GF-D8 (cell line): ENCODE measurements around the gene VPS13A.
"Not testable (repeated sequence)": the region's sequence is repeated elsewhere in the genome, so short reads cannot be mapped to it uniquely, and the experiment has no call there.

ENCODE experiments used
- DNase-seq: peaks from one replicate; lab custom pipeline; 2025; lab: John Stamatoyannopoulos, UW

VPS13A gene

DNA sequence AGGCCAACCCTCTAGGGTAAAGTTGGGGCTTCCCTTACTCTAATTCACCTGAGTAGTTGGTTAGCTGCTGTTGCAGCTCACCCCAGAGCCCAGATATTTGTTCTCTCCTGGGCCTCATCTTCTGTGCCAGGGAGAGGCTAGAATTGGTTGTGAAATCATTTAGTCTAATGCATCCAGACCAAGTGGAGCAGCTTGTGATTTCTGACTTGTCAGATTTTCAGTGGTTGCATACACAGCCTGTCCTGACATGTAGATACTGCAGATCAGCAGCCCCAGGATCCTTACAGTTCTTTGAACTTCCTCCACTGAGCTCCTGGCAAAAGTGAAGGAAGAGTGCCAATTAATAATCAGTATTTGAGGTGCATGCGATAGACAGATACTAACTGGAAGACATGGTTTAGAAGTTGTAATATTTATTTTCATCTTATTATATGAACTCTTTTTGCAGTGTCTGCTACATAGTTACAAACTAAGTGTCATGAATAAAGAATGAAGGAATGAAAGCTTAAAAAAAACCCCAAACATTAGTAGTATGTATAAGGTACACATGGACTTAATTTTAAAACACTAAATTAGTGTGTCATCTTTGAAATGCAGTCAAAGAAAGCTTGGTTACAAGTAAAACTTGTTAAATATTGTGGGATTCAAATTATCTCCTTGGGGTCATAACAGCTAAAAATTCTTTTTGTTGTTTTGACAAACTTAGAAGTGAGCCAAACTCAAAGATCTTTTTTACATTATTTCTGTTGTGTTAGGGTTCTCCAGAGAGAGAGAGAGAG lies 128.5 kb downstream of the VPS13A start:
- DNase-seq: no peak

DNA sequence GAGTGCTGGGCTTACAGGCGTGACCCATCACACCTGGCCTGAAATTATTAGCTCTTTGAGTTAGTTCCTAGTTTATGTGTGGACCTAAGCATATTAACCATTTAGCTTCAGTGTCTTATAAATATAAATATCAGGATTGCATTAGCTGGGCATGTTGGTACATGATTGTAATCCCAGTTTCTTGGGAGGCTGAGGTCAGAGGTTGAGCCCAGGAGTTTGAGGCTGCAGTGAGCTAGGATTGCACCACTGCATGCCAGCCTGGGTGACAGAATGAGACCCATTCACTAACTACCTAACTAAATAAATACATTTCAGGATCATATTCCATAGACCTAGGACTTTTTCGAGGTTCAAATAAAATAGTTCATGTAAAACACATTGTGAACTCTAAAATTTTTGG lies 129.8 kb downstream of the VPS13A start:
- no peak for DNase-seq

DNA sequence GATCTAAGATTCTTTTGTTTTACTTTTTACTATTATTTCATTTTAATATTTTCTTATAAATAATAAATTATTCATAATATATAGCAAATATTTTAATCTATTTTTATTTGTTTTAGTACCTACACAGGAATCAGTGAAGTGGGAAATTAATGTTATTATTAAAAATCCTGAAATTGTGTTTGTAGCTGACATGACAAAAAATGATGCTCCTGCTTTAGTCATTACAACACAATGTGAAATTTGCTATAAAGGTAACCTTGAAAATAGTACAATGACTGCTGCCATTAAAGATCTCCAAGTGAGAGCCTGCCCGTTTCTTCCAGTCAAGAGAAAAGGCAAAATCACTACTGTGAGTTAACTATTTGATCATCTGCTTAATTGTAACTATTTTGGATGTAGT lies 138.7 kb downstream of the VPS13A start:
- no peak for DNase-seq

DNA sequence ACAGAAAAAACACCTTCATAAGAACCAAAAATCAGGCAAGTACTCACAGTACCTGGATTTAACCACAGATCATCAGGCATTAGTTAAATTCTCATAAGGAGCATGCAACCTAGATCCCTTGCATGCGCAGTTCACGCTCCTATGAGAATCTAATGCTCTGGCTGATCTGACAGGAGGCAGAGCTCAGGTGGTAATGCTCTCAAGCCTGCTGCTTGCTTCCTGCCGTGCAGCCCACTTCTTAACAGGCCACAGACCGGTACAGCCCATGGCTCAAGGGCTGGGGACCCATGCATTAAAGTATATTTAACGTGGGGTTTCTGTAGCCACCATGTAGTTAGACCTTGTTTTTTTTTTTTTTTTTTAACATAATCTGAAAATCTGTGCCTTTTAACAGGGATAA lies 147.7 kb downstream of the VPS13A start:
- no peak for DNase-seq

DNA sequence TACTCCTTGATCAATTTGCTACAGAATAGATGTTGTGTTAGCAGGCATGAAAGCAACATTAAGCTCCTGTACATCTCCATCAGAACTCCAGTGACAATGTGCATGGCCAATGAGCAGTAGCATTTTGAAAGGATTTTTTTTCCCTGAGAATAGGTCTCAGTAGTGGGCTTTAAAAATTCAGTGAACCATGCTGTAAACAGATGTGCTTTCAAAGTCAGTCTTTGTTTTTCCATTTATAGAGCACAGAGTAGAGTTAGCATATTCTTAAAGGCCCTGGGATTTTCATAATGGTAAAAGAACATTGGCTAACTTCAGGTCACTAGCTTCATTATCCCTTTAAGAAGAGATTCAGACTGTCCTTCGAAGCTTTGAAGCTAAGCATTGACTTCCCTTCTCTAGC lies 150.8 kb downstream of the VPS13A start:
- no peak for DNase-seq

DNA sequence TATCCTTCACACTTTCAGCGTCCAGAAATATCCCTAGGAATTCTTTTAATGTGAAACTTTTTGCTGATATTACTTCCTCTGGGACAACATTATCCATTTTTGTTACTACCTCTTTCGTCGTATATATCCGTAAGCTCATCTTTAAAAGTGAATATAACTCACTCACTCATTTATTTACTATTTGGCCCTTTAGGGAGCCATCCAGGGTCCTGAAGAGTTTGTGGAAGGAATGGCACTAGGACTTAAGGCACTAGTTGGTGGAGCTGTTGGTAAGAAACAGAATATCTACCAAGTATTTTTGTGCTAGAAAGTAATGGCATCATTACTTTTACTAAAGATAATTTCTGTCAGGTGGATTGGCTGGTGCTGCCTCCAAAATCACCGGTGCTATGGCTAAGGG lies 192.7 kb downstream of the VPS13A start:
- DNase-seq: no peak

DNA sequence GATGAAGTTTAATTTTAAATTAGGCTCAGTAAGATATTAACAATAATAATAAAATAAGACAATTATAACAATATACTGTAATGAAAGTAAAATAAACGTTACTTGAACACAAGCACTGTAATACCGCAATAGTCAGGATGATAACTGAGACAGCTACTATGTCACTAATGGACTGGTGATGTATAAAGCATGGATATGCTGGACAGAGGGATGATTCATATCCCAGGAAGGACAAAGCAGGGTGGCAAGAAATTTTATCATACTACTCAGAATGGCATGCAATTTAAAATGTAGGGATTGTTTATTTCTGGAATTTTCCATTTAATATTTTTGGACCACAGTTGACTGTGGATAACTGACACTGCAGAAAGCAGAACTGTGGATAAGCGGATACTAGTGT lies 196.9 kb downstream of the VPS13A start:
- DNase-seq: no peak

DNA sequence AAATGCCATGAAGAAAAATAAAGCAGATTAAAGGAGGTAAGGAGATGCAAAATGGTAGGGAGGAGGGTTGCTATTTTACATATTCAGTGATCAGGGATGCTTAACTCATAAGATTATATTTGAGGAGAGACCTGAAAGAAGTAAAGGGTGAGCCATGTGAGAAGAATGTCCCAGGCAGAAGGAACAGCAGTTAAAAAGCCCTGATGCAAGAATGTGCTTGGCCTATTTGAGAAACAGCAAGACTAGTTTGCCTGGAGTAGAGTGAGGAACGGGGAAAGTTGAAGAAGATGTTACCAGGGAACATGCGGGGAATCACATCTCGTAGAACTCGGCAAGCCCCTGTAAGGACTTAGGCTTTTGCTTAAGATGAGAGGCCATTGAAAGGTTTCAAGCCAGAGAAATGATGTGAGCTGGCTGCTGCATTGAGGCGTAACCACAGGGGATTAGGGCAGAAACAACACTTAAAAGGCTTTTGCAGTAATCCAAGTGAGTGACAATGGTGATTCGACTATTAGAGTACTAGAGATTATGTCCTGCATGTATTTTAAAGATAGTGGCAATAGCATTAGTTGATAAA lies 198.7 kb downstream of the VPS13A start:
- no peak for DNase-seq

DNA sequence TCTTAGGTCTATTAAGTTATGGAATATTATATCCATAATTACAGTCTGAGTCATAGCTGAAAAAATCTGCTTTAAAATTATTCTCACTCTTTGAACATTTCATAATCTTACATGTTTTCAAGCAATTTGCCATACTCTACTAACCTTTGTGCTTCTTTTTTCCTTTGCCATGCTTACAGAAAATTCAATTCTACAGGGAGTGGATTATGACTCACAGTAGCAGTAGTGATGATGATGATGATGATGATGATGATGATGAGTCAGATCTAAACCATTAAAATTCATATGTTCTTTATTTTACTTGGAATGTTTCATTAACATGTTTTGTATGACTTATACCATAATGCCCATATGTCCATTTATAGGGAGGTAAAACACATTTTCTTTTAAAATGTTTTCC lies 207.1 kb downstream of the VPS13A start:
- DNase-seq: no peak

DNA sequence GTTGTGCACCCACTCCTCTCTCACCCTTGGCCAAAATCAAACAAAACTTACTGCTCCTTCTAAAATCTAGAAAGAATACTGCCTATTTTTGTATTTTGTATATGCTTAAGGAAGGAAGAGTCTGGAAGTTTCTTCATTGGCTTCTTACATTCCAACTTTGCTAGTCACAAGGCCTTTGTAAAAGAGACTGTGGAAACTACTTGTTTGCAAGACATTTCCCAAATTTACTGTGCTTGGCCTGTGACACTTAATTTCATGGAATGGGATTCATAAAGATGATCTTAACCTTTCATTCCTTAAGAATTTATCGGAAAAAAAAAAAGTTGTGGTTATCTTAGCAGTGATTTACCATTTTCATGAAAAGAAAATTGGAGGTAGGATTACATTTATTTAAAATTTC lies 208.9 kb downstream of the VPS13A start:
- no peak for DNase-seq

DNA sequence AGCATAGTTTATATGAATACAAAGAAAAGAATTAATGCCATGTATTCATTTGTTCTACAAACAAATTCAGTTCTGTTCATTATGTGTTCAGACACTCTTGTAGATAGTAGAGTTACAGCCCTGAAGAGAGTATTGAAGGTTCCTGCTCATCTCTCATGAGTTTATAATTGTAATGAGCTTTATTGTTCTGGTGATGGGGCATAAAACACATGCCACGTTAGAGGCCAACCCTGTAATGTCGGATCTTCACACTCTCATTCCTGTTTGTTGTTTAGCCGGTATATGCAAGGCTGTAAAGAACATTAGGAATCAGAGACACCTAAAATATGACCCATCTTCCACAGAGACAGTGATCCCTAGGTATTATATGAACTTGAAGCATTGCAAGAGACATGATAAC lies 214.5 kb downstream of the VPS13A start:
- DNase-seq: no peak

DNA sequence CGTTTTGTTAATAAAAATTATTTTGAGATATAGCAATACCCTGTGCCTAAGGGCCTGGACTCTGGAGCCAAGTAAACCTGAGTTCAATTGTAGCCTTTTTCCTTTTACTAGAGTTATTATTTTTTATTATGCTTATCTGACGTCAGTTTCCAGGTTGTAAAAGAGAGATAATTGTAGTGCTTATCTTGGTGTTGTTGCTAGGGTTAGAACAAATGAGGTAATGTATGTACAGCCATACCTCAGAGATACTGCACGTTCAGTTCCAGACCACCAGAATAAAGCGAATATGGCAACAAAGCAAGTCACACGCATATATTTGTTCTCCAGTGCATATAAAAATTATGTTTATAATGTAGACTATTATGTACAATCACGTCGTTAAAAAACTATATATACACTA lies 215.0 kb downstream of the VPS13A start:
- no peak for DNase-seq

DNA sequence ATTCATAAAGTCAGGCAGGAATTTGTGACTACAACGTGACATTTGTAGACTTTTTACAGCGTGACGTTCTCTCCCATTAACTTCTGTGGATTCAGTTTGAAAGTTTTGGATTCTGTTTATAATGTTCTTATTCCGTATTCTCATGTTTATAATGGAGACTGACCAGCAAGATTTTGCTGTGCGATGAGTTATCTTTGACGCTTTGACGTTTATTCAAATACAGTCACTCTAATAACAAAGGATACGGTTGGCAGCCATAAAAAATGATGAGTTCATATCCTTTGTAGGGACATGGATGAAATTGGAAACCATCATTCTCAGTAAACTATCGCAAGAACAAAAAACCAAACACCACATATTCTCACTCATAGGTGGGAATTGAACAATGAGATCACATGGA lies 221.2 kb downstream of the VPS13A start:
- not testable (repeated sequence) for DNase-seq

DNA sequence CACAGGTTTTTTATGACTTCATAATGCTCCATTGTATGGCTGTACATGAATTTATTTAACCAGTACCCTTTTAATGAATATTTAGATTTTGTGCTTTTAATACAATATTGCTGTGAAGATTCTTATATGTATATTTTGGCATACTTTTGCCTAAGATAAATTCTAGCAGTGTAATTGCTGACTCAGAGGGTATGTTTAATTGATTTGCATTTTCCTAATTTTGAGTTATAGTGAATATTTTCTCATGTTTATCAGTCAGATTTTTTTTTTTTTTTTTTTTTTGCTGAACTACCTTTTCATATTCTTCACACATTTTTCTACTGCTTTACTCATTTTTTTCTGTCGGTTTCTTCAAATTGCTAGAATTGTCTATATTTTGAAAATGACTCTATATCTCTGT lies 222.6 kb downstream of the VPS13A start:
- DNase-seq: no peak

DNA sequence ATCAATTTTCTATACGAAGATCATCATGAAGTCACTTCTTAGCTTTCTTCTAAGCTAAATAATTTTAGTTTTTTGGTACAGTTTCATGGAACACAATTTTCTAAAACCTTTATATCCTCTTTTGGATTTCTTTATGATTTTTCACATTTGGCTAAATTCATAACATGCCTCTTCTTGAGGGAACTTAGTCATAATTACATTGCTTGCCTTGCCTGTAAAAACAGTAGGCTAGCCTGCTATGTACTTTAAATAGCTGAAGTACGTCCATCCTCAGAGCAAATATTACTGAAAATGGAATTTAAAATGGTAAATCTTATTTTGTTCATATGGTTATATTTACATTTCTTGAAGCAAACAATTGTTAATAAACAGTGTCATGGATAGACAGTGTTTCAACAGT lies 225.0 kb downstream of the VPS13A start:
- DNase-seq: no peak

DNA sequence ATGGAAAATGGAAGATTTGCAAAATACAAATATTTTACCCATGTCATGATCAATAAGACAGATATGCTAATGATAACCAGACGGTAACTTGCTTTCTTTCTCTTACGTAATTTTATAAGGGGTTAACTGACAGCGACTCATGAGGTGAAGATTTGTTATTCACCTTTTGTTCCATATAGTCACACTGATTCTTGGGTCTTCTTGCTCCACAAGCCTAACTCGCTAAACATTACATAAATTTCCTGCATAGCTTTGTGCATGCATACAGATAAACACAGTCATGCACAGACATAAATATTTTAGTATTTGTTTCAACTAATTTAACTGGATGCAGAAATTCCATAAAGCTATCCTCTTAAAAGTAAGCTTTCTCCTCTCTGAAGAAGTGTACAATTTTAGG lies 225.9 kb downstream of the VPS13A start:
- no peak for DNase-seq

DNA sequence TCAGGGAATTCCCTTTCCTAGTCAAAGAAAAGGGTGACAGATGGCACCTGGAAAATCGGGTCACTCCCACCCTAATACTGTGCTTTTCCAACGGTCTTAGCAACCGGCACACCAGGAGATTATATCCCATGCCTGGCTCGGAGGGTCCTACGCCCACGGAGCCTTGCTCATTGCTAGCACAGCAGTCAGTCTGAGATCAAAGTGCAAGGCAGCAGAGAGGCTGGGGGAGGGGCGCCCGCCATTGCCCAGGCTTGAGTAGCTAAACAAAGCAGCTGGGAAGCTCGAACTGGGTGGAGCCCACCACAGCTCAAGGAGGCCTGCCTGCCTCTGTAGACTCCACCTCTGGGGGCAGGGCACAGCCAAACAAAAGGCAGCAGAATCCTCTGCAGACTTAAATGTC lies 231.2 kb downstream of the VPS13A start:
- DNase-seq: not testable (repeated sequence)

DNA sequence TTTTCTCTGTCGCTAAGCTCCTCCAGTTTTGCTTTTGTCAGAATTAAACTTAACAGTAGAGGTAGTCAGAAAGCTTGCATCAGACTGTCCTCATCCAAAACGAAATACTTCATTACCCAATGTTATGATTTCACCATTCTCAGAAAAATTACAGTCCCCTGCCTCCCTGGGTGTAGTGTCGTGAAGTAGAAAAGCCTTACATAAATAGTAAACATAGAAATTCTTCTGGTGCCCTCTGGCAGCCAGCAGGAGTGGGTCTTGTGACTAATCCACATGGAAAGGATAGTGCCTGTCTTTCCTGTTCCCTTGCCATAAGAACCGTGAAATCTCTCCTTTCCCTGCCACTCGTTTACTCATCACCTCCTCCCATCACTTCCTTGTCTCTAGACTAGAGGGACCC lies 240.2 kb downstream of the VPS13A start:
- DNase-seq: no peak

DNA sequence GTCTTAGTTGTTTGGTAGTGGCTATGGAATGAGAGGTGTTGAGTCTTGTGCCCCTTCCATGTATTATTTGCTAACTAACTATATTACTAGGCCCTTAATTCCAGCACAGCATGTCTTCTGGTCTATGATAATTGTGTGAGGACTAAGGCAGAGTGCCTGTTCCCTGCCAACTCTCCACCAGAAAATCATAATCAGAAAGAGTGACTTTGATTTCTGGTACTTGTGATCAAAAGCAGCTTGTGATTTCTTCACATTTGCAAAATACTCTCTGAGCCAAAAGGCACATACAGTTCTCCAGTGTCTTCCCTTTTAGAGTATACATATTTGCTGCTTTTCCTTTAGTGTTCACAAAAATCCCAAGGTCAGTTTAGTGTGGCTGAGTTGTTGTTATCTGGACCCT lies 240.9 kb downstream of the VPS13A start:
- no peak for DNase-seq

DNA sequence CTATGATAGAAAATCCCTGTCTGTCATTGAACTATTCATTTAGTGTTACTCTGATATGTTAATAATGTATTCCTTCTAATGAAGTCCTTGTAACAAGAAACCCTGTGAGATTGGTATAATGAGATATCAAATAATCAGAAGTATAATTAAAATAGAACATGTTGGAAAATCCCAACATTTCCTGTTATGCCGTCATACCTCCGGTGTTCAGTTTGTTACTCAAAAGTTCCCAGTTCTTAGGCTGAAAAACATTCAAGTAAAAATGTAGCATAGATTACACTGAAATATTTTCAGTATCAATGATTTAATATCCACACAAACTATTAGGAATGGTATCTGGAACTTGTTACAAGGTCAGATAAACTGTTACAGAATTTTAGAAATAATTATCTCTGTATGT lies 243.3 kb downstream of the VPS13A start:
- no peak for DNase-seq

DNA sequence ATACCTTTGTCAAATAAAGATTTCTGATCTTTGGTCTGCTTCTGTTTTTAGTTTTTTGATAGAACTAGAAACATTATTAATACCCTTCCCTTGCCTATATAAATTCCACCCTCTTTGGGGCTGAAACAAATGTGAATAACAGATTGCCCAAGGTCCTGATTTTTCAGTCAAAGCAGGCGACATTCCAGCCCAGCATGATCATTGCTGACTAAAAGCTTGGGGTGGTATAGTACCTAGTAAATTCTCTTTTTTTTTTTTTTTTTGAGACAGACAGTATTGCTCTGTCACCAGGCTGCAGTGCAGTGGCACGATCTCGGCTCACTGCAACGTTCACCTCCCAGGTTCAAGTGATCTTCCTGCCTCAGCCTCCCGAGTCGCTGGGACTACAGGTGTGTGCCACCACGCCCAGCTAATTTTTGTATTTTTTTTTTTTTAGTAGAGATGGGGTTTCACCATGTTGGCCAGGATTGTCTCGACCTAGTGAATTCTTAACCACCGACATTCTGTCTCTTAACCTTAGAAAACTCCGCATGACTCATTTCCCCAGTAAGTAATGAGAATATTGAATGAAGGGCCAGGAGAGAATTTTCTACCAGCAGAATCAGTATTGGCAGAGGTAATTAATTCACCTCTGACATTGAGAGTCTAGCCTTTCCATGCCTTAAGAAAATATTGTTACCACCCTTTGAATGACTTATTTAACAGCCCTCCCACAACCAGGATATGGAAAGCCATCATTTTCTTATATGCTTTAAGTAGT lies 244.4 kb downstream of the VPS13A start:
- DNase-seq: no peak

DNA sequence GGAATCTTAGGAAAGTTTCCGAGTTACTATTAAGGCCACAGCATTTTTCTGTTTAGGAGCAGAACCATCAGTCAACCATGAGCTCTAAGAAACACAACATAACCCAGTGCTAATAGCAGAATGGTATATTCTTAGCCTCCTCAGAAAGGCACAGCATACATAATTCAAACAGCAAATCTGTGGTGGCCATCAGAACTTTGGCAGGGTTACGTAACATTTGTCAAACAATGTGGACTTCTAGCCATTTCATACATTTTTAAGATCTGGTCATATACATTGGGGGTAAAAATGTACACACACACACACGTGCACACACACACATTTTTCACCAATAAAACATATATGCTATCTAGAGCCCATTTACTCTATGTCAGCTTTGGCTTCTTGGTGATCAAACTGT lies 245.6 kb downstream of the VPS13A start:
- no peak for DNase-seq

DNA sequence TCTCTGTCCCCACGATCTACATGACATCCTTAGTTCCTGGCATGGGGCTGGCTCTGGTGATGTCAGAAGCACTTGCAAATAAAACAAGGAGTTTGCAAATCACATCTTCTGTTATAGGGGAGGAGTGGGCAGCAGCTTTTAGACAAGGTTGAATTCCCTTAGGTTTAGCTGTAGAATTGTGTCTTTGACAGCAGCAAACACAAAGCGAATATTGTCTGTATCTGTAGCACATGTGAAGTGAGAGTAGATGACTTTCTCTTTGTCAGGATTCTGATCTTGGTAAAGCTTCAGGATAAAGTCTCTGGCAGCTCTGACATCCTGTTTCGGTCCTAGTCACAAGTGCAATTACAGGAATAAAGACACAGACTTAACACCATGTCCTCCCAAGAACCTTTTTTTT lies 246.5 kb downstream of the VPS13A start:
- no peak for DNase-seq
